SK-N-SH treated with all-trans-retinoic acid at 6 μM for 48 hours (cell line): ENCODE results near the gene DOC2A.
A peak's percentile ranks its signal among the peaks of the same experiment; 100 is the strongest.

Source experiments
- ATAC-seq: fragments of 200-7000 bp; cut with Tn5 transposase; 3 replicates; pipeline ENCODE4 v1.9.1; 2020; ENCODE audit warnings: mild to moderate bottlenecking, moderate library complexity
- ARNTL ChIP-seq: fragments of 450-650 bp; formaldehyde crosslinking; IDR thresholded peaks from 2 replicates; pipeline ENCODE4 v1.5.0; 2020; ENCODE audit warnings: low read depth, mild to moderate bottlenecking, moderate library complexity, borderline replicate concordance
- BACH2 ChIP-seq: fragments of 250-450 bp; sonication (Bioruptor Pico); IDR thresholded peaks from 2 replicates; pipeline ENCODE4 v1.9.0; 2021; ENCODE audit warnings: mild to moderate bottlenecking, borderline replicate concordance
- CREB5 ChIP-seq: fragments of 250-450 bp; sonication (Bioruptor Pico); IDR thresholded peaks from 2 replicates; pipeline ENCODE4 v1.5.1; 2020; ENCODE audit warnings: low read depth, mild to moderate bottlenecking, moderate library complexity
- CSRNP3 ChIP-seq: fragments of 250-450 bp; sonication (Bioruptor Pico); IDR thresholded peaks from 2 replicates; pipeline ENCODE4 v1.5.1; 2021; ENCODE audit warnings: mild to moderate bottlenecking, moderate library complexity
- ESRRG ChIP-seq: fragments of 250-450 bp; sonication (Bioruptor Pico); IDR thresholded peaks from 2 replicates; pipeline ENCODE4 v1.6.1; 2021; ENCODE audit warnings: mild to moderate bottlenecking
- GLIS3 ChIP-seq: fragments of 250-450 bp; sonication (Bioruptor Pico); IDR thresholded peaks from 2 replicates; pipeline ENCODE4 v1.5.0; 2020; ENCODE audit warnings: mild to moderate bottlenecking, moderate library complexity
- ISL1 ChIP-seq: fragments of 250-450 bp; sonication (Bioruptor Pico); IDR thresholded peaks from 2 replicates; pipeline ENCODE4 v2.1.2; 2022; ENCODE audit warnings: mild to moderate bottlenecking, moderate library complexity
- PATZ1 ChIP-seq: fragments of 250-450 bp; sonication (Bioruptor Pico); IDR thresholded peaks from 2 replicates; pipeline ENCODE4 v1.8.0; 2020; ENCODE audit warnings: mild to moderate bottlenecking, moderate library complexity, borderline replicate concordance
- POU6F1 ChIP-seq: fragments of 250-450 bp; sonication (Bioruptor Pico); IDR thresholded peaks from 2 replicates; pipeline ENCODE4 v1.8.0; 2021; ENCODE audit warnings: low read depth, mild to moderate bottlenecking, moderate library complexity, borderline replicate concordance
- PPARA ChIP-seq: fragments of 250-450 bp; sonication (Bioruptor Pico); IDR thresholded peaks from 2 replicates; pipeline ENCODE4 v1.5.0; 2020; ENCODE audit warnings: mild to moderate bottlenecking, borderline replicate concordance
- RARB ChIP-seq: fragments of 250-450 bp; sonication (Bioruptor Pico); IDR thresholded peaks from 2 replicates; pipeline ENCODE4 v1.8.0; 2021; ENCODE audit warnings: mild to moderate bottlenecking, moderate library complexity
- SNAI2 ChIP-seq: fragments of 250-450 bp; sonication (Bioruptor Pico); IDR thresholded peaks from 2 replicates; pipeline ENCODE4 v1.5.0; 2020; ENCODE audit warnings: mild to moderate bottlenecking, moderate library complexity
- TSHZ2 ChIP-seq: fragments of 250-450 bp; sonication (Bioruptor Pico); IDR thresholded peaks from 2 replicates; pipeline ENCODE4 v1.5.0; 2020; ENCODE audit warnings: mild to moderate bottlenecking, moderate library complexity
- ZC3H10 ChIP-seq: fragments of 250-450 bp; sonication (Bioruptor Pico); IDR thresholded peaks from 2 replicates; pipeline ENCODE4 v1.5.1; 2021; ENCODE audit warnings: mild to moderate bottlenecking, moderate library complexity
- ZFP3 ChIP-seq: fragments of 250-450 bp; sonication (Bioruptor Pico); IDR thresholded peaks from 2 replicates; pipeline ENCODE4 v1.5.0; 2020; ENCODE audit warnings: mild to moderate bottlenecking, moderate library complexity
- ZFP30 ChIP-seq: fragments of 450-650 bp; formaldehyde crosslinking; IDR thresholded peaks from 2 replicates; pipeline ENCODE4 v1.5.0; 2022; ENCODE audit warnings: mild to moderate bottlenecking, moderate library complexity
- ZNF565 ChIP-seq: fragments of 450-650 bp; formaldehyde crosslinking; conservative IDR thresholded peaks from 2 replicates; pipeline ENCODE4 v1.5.0; 2020; ENCODE audit warnings: low read depth, mild to moderate bottlenecking, moderate library complexity
- ZNF70 ChIP-seq: fragments of 450-650 bp; formaldehyde crosslinking; IDR thresholded peaks from 2 replicates; pipeline ENCODE4 v1.5.0; 2020; ENCODE audit warnings: mild to moderate bottlenecking, moderate library complexity
- ZNF8 ChIP-seq: fragments of 450-650 bp; formaldehyde crosslinking; IDR thresholded peaks from 2 replicates; pipeline ENCODE4 v1.5.0; 2020; ENCODE audit warnings: mild to moderate bottlenecking, moderate library complexity

The DOC2A gene

GRCh38 chr16:30054451-30054850 is 43.6 kb upstream of the DOC2A start:
- ATAC-seq: no peak
- TF ChIP-seq ZNF8 (CRISPR knock-in tag) (no peak), SNAI2 (CRISPR knock-in tag) (no peak), ISL1 (CRISPR knock-in tag) (no peak), ZC3H10 (no peak), PATZ1 (no peak), ZFP30 (no peak), ZNF70 (no peak), PPARA (CRISPR knock-in tag) (no peak), ZFP3 (CRISPR knock-in tag) (no peak)

GRCh38 chr16:30053376-30054015 is 42.7 kb upstream of the DOC2A start:
- TF ChIP-seq POU6F1 (CRISPR knock-in tag): no peak
- TF ChIP-seq BACH2 (CRISPR knock-in tag): no peak
- TF ChIP-seq ISL1 (CRISPR knock-in tag): no peak
- TF ChIP-seq ZNF565 (CRISPR knock-in tag): no peak
- TF ChIP-seq CREB5 (CRISPR knock-in tag): no peak
- no peak for TF ChIP-seq ESRRG (CRISPR knock-in tag)
- ATAC-seq: peak; percentile 64

- TF ChIP-seq TSHZ2 (CRISPR knock-in tag): 0 out of 2 replicates have a peak, but pooled peaks have one; percentile 52
- 0 out of 2 replicates have a peak, but pooled peaks have one; percentile 15 for TF ChIP-seq ZNF70
- TF ChIP-seq ISL1 (CRISPR knock-in tag): no peak
- no peak for TF ChIP-seq BACH2 (CRISPR knock-in tag)
- TF ChIP-seq ZFP3 (CRISPR knock-in tag): 0 out of 2 replicates have a peak, but pooled peaks have one; percentile 34
- no peak for TF ChIP-seq GLIS3 (CRISPR knock-in tag)
- no peak for TF ChIP-seq POU6F1 (CRISPR knock-in tag)
- ATAC-seq: peak; percentile 82
Measured at GRCh38 chr16:30052671-30053372, 42.0 kb upstream of the DOC2A start.

- ATAC-seq: peak; percentile 62
- TF ChIP-seq CREB5 (CRISPR knock-in tag) (no peak), BACH2 (CRISPR knock-in tag) (no peak), ZNF70 (no peak), ESRRG (CRISPR knock-in tag) (no peak), SNAI2 (CRISPR knock-in tag) (no peak), ISL1 (CRISPR knock-in tag) (no peak), ARNTL (no peak), CSRNP3 (no peak), RARB (CRISPR knock-in tag) (no peak), POU6F1 (CRISPR knock-in tag) (no peak)
Measured at GRCh38 chr16:30051518-30051917, 40.7 kb upstream of the DOC2A start.
